Upper lobe of right lung (tissue), 1 donor: ENCODE data around the gene CBFA2T3. TPM values are rescaled to one million over a fixed set of nuclear protein-coding genes. Genes with fewer than 3 reads are reported as not detected.

Experiments
- ATAC-seq: fragments of 200-7000 bp; cut with Tn5 transposase; one replicate; pipeline ENCODE4 v1.9.1; 2020; ENCODE audit warnings: mild to moderate bottlenecking, moderate library complexity
- DNase-seq: peaks from one replicate; pipeline ENCODE4 v3.0.0-alpha.2; 2020
- H3K27ac ChIP-seq: fragments of 200-600 bp; one replicate; pipeline ENCODE4 v1.8.0; 2022
- H3K27me3 ChIP-seq: fragments of 200-600 bp; one replicate; pipeline ENCODE4 v1.8.0; 2022; ENCODE audit warnings: mild to moderate bottlenecking
- H3K36me3 ChIP-seq: fragments of 200-600 bp; one replicate; pipeline ENCODE4 v1.8.0; 2022
- H3K4me1 ChIP-seq: fragments of 200-600 bp; one replicate; pipeline ENCODE4 v1.8.0; 2022
- H3K4me3 ChIP-seq: fragments of 200-600 bp; one replicate; pipeline ENCODE4 v1.8.0; 2022; ENCODE audit warnings: mild to moderate bottlenecking
- H3K9me3 ChIP-seq: fragments of 200-600 bp; one replicate; pipeline ENCODE4 v1.8.0; 2022
- intact Hi-C: fragments of 100-400 bp; cut with DNase I; formaldehyde crosslinking; loops from one replicate; pipeline ENCODE4 v1.11.0; 2022
- total RNA-seq: library from RNA; stranded (reverse); fragmentation: NEBNext Ultra II Directional; extraction: Animal tissue kit (Norgen Biotek cat#: 25700); gene quantifications from one replicate; pipeline ENCODE4 v1.2.1, GENCODE V29; 2021
- TF ChIP-seq, protein P1 (sequence below): fragments of 200-600 bp; IDR thresholded peaks from one replicate; pipeline ENCODE4 v1.8.0; 2022; ENCODE audit warnings: antibody characterized with exemption
- donor health status: DM: no; HTN: yes; CAD: no; lungs with severe emphysema.

The CBFA2T3 gene
- total RNA-seq, 1 donor from 2014 or later: 19.0 TPM

- Histone ChIP-seq H3K9me3 (no peaks in the 10 kb centered on the region), H3K36me3 (peaks cover 42% of the 10 kb centered on the region), H3K27me3 (no peaks in the 10 kb centered on the region), H3K4me3 (no peak overlapping the region), H3K27ac (no peak overlapping the region), H3K4me1 (peaks cover 2% of the 10 kb centered on the region)
- ATAC-seq (no peak), DNase-seq (no peak)
- intact Hi-C loops: no loop called here
- TF ChIP-seq, protein P1, sequence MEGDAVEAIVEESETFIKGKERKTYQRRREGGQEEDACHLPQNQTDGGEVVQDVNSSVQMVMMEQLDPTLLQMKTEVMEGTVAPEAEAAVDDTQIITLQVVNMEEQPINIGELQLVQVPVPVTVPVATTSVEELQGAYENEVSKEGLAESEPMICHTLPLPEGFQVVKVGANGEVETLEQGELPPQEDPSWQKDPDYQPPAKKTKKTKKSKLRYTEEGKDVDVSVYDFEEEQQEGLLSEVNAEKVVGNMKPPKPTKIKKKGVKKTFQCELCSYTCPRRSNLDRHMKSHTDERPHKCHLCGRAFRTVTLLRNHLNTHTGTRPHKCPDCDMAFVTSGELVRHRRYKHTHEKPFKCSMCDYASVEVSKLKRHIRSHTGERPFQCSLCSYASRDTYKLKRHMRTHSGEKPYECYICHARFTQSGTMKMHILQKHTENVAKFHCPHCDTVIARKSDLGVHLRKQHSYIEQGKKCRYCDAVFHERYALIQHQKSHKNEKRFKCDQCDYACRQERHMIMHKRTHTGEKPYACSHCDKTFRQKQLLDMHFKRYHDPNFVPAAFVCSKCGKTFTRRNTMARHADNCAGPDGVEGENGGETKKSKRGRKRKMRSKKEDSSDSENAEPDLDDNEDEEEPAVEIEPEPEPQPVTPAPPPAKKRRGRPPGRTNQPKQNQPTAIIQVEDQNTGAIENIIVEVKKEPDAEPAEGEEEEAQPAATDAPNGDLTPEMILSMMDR: no peak
Observed at GRCh38 chr16:88864099-88864498, 112.9 kb downstream of the CBFA2T3 start.

DNA sequence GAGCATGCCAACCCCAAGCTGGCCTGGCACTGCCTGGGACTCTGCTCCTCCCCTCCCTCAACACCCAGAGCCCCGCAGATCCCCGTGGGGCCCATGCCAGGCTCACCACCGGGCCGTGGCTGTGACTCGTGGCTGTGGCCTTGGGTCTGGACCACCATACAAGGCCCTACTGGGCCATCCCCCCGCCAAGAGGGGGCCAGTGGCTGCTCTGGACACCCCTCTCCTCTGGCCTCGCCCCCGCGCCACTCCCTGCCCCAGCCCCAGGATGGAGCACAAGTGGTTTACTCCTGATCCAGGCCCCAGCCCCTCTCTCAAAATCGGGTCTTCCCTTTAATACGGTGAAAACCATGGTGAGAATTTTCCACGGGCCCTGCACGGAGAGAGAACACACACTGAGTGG is 113.6 kb downstream of the CBFA2T3 start:
- Histone ChIP-seq H3K27ac (no peak overlapping the region), H3K36me3 (peaks cover 46% of the 10 kb centered on the region), H3K9me3 (no peaks in the 10 kb centered on the region), H3K4me1 (peaks cover 5% of the 10 kb centered on the region), H3K27me3 (no peaks in the 10 kb centered on the region), H3K4me3 (no peak overlapping the region)
- ATAC-seq (no peak), DNase-seq (no peak)
- TF ChIP-seq, protein P1: no peak
- intact Hi-C loops: no loop called here

DNA sequence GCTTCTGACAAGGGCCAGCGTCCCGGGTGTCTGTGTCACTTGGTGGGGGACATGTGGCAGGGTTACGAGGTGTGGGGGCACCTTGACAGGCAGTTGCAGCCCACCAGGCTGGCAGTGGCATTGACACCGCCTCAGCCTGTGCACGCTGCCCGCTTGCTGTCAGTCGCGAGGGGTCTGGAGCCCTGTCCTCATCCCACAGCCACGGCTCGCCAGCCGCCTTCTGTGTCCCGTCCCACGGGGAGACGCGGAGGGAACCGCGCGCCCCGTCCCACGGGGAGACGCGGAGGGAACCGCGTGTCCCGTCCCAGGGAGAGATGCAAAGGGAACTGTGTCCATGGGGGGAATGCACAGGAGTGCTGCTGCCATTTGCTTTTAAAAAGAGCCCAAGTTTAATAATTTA is 114.0 kb downstream of the CBFA2T3 start:
- DNase-seq: no peak
- H3K4me3 ChIP-seq: no peak overlapping the region
- peaks cover 9% of the 10 kb centered on the region for H3K4me1 ChIP-seq

GRCh38 chr16:88861359-88861758 is 115.6 kb downstream of the CBFA2T3 start:
- TF ChIP-seq, protein P1: no peak
- DNase-seq (no peak), ATAC-seq (no peak)
- no peaks in the 10 kb centered on the region for H3K9me3 ChIP-seq
- peaks cover 46% of the 10 kb centered on the region for H3K36me3 ChIP-seq
- H3K4me1 ChIP-seq: peaks cover 11% of the 10 kb centered on the region
- H3K27ac ChIP-seq: no peak overlapping the region
- H3K27me3 ChIP-seq: no peaks in the 10 kb centered on the region
- intact Hi-C loops: no loop called here
- H3K4me3 ChIP-seq: no peak overlapping the region

More for the DNA sequence above, 114.0 kb downstream of the CBFA2T3 start:
- H3K27ac ChIP-seq: no peak overlapping the region
- TF ChIP-seq, protein P1: no peak
- intact Hi-C loops: no loop called here
- no peaks in the 10 kb centered on the region for H3K27me3 ChIP-seq
- peaks cover 46% of the 10 kb centered on the region for H3K36me3 ChIP-seq
- ATAC-seq: no peak
- H3K9me3 ChIP-seq: no peaks in the 10 kb centered on the region

DNA sequence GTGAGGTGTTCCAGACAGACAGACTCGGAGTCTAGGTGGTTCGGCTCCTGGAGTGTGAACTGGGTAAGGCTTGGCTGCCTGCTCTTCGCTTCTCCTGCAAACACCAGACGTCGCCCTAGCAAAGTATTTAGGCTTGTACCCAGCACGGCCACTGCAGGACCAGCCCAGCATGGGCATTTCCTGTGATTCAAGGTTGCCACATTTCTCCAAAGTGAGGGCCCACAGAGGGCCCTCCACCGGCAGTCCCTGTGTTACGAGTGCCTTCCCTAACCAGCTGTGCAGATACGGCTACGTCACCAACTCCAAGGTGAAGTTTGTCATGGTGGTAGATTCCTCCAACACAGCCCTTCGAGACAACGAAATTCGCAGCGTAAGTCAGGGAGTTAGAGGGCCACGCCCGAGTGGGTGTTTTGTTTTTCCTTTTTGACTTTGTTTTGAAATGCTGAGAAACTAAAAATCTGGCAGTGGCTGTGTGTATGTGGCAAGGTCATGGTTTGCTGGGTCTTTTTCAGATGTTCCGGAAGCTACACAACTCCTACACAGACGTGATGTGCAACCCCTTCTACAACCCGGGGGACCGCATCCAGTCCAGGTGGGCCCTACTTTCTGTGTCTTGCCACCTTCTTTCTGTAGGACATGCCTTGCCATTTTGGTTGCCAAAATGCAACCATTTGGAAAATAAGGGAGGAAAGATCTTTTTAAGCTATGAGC is 117.5 kb downstream of the CBFA2T3 start:
- Histone ChIP-seq H3K4me1 (peaks cover 27% of the 10 kb centered on the region), H3K27me3 (no peaks in the 10 kb centered on the region), H3K4me3 (no peak overlapping the region), H3K9me3 (no peaks in the 10 kb centered on the region), H3K36me3 (peaks cover 46% of the 10 kb centered on the region), H3K27ac (no peak overlapping the region)
- DNase-seq: no peak
- TF ChIP-seq, protein P1: no peak
- intact Hi-C loops: no loop called here
- no peak for ATAC-seq
